Retina (tissue), 1 donor: ENCODE results near the gene CNTNAP3.
"Not testable (repeated sequence)": the region's sequence is repeated elsewhere in the genome, so short reads cannot be mapped to it uniquely, and the experiment has no call there.

Source experiments
- DNase-seq: peaks from one replicate; pipeline ENCODE4 v3.0.0-alpha.2; 2016

CNTNAP3 gene

DNA sequence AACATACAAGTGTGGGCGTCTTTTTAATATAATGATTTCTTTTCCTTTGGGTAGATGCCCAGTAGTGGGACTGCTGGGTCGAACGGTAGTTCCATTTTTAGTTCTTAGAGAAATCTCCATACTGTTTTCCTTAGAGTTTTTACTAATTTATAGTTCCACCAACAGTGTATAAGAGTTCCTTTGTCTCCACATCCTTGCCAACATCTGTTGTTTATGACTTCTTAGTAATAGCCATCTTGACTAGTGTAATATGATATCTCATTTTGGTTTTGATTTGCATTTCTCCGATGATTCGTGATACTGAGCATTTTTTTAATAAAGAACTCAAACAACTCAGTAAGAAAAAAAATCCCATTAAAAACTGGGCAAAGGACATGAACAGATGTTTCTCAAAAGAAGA, 225.0 kb downstream of the CNTNAP3 start:
- DNase-seq = not testable (repeated sequence)

DNA sequence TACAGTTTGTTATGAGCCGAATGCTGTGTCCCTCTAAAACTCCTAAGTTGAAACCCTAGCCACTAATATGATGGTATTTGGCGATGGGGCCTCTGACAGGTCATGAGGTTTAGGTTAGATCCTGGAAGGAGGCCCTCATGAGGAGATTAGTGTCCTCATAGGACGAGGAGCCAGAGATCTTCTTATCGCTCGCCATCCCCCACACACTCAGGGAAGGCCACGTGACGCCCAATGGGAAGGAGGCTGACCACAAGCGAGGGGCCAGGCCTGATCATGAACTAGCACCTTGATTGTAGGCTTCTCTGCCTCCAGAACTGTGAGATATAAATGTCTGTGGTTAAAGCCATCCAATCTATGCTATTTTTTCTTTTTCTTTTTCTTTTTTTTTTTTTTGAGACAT, 233.5 kb downstream of the CNTNAP3 start:
- DNase-seq = not testable (repeated sequence)

DNA sequence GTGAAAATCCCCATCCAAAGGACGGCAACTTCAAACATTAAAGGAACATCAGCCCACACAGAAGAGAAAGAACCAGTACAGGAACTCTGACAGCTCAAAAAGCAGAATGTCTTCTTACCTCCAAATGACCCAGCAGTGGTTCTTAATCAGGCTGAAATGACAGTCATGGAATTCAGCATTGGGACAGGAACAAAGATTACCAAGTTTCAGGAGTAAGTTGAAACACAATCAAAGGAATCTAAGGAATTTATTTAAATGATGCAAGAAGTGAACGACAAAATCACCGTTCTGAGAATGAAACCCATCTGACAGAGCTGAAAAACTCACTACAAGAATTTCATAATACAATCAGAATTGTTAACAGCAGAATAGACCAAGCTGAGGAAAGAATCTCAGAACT, 241.1 kb downstream of the CNTNAP3 start:
- DNase-seq = not testable (repeated sequence)

DNA sequence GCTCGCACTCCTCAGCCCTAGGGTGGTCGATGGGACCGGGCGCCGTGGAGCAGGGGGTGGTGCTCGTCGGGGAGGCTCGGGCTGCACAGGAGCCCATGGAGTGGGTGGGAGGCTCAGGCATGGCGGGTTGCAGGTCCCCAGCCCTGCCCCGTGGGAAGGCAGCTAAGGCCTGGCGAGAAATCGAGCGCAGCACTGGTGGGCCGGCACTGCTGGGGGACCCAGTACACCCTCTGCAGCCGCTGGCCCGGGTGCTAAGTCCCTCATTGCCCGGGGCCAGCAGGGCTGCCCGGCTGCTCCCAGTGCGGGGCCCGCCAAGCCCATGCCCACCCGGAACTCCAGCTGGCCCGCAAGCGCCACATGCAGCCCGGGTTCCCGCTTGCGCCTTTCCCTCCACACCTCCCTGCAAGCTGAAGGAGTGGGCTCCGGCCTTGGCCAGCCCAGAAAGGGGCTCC, 245.6 kb downstream of the CNTNAP3 start:
- not testable (repeated sequence) for DNase-seq

DNA sequence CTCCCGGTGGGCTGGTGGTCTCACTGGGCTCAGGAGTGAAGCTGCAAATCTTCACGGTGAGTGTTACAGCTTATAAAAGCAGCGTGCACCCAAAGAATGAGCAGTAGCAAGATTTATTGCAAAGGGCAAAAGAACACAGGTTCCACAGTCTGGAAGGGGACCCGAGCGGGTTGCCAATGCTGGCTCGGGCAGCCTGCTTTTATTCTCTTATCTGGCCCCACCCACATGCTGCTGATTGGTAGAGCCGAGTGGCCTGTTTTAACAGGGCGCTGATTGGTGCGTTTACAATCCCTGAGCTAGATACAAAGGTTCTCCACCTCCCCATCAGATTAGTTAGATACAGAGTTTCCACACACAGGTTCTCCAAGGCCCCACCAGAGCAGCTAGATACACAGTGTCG, 246.2 kb downstream of the CNTNAP3 start:
- DNase-seq = not testable (repeated sequence)

DNA sequence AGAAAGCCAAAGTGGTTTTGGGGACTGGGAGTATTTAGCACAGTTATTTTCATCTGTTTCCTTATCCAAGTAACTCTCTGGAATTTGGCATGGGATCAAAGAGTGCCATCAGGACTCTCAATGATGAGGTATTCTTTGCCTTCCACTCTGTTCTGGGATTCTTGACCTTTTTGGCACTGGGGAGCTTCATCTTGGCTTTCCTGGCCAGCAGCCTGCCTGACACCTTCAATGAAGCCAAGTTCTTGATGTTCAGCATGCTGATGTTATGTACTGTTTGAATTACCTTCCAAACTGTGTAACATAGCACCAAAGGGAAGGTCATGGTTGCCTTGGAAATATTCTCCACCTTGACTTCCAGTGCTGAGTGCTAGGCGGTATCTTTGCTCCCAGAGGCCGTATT, 248.8 kb downstream of the CNTNAP3 start:
- not testable (repeated sequence) for DNase-seq

DNA sequence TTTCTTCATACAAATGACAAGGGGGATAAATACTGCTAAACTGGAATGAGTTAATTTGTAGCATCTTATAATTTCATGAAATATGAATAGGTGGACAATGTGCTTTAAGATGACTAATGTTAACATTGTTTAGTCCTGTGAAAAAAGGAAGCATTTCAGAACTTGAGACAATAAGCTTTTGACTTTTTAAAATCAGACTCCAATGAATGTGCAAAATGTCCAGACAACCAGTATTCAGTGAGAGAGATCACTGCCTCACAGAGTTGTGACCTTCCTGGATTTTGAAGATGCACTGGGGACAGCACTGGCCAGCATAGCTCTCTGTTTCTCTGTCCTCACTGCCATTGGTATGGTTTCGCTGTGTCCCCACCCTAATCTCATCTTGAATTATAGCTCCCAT, 249.7 kb downstream of the CNTNAP3 start:
- not testable (repeated sequence) for DNase-seq

DNA sequence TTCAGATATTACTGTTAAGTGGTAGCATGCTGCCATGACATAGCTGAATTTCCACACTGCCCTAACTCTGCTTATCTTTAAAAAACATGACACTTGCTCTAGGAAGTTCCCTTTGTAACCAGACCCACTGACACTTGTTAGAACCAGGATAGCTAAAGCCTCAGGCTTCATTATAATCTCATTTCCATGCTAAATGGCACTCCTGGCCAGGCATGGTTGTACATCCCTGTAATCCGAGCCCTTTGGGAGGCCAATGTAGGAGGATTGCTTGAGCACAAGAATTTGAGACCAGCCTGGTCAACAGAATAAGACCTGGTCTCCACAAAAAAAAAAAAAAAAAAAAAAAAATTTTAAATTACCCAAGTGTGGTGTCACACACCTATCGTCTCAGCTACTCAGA, 254.1 kb downstream of the CNTNAP3 start:
- DNase-seq = not testable (repeated sequence)

DNA sequence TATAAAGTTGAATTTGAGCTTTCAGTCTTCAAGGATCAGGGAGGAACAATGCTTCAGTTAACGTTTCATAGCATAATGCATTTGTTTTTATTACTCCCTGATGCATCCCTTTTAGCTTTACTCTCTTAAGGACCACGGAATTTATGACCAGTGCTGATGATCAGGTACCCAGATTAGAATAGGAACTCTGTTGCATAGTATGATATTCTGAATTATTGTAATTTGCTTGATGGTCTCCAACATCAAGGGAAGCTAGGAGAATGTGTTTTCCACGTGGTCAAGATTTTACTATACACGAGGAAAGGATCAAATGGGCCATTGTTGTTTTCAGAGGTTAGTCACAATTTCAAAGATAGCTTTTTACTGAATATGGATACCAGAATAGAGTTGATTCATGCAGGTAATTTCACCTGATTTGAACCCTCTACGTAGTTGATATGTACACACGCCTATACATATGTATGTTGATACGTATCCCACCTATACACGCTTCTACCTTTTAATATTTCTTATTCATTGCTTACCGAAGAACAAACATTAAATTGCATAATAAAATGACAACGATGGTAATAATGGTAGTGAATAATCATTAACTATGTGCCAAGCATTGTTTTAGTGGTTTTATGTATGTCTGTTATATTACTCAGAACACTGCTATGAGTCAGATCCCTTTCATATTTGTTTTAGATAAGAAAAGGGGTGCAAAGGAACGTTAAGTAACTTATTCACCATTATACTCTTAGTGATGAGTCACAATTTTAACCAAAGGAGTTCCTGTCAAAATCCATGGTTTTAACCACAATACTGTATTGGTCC, 257.6 kb downstream of the CNTNAP3 start:
- DNase-seq = not testable (repeated sequence)

DNA sequence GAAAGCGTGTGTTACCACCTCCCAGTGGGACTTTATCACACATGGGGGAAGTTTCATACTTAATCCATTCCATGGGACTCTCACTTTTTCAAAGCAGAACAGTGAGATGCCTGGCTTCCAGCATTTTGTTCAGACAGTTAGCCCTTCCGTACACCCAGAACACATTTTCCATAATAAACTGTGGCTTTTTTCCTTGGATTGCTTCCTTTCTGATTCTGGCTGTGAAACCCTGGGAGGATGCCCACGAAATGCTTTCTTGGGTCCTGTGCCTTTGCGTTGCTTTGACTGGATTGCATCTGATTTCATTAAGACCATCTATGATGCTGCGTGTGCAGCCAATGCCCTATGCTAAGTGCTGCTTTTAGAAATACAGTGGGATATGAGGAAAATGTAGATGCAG, 259.1 kb downstream of the CNTNAP3 start:
- not testable (repeated sequence) for DNase-seq

DNA sequence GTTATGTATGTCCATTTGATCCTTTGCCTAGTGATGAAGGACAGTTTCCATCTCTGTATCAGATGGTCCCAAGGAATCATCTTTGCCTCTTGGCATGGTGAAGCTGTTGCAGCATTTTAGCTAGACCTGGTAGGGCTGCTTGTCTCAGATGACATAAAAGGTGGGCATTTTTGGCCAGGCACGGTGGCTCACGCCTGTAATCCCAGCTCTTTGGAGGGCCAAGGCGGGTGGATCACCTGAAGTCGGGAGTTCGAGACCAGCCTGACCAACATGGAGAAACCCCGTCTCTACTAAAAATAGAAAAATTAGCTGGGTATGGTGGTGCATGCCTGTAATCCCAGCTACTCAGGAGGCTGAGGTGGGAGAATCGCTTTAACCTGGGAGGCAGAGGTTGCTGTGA, 259.8 kb downstream of the CNTNAP3 start:
- DNase-seq = not testable (repeated sequence)

DNA sequence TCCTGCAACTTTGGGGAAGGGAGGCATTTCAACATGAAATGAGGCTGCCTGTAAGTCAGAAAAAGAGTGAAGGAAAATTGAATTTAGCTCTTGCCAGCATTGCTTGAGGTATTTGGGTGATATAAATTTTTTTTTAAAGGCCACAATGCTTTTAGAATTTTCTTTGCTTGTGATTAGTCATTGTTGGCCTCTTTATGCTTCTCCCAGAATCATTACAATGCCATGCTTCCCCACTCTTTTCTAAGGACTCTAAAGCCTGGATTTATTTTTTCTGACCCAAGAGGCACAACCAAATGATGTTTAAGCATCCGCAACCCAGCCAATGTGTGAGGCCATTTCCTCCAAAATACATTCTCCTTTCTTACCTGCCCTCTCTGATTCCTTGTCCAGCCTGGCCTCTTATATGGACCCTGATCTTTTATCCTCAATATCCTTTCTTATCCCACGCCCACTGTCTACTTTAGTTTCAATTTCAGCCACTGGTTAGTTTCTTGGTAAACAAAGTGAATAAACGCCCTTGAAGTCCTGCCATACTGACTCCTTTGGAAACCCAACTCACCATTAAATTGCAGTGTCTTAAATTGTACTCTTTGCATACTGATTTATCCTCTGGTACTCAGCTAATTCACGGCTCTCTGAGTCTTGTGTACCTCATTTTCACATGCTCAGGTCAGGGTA, 261.9 kb downstream of the CNTNAP3 start:
- not testable (repeated sequence) for DNase-seq
